ENCODE results near the gene RHOV.
A peak's percentile ranks its signal among the peaks of the same experiment; 100 is the strongest.

RHOV gene

DNA sequence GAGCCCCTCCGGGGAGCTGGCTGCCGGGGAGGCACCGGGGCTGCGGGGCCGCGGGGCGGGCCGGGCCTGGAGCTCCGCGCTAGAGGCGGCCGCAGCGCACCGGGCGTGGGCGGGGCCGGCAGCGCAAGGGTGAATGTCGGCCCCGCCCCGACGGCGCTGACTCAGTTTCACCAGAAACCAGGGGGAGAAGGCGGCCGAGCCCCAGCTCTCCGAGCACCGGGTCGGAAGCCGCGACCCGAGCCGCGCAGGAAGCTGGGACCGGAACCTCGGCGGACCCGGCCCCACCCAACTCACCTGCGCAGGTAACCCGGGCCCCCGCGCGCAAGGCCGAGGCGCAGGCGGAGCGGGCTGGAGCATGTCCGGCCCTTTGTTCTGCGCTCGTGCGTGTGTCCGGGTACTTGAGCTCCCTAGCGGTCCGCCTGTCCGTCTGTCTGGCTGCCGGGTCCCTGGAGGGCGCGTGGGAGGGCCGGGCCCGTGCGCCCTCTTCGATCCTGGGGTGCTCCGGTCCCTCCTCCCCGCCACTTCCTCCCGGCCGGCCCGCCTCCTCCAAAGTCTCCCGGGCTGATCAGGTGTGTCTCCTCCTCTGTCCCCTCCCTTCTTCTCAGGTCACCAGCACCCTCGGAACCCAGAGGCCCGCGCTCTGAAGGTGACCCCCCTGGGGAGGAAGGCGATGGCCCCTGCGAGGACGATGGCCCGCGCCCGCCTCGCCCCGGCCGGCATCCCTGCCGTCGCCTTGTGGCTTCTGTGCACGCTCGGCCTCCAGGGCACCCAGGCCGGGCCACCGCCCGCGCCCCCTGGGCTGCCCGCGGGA, 29.9 kb downstream of the RHOV start, which contains the start of gene SPINT1:
Gene SPINT1, plus strand, starts transcription at position 164 of the 811 bp plus-strand sequence. Its CDS starts 507 bp downstream, at position 671.
- peak; percentile 83 to 85 for DNase-seq

GRCh38 chr15:40843261-40843884, 30.7 kb downstream of the RHOV start:
- no peak for DNase-seq

DNA sequence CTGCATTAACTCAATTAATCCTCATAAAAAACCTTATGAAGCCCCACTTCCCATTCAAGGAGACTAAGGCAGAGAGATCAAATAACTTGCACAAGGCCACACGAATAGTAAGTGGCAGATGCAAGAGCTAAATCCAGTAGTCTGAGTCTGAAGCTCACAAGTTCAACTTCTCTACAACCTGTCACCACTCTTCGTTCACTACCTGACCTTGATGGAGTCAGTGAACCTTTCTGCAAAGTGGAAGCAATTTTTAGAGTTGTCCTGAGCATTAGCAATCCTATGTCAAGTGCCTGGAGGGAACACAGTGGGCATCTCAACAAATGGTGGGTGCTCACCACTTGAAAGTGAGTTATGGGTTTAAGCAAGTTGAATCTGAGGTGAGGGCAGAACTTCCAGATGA, 32.3 kb downstream of the RHOV start:
- DNase-seq, result no peak

DNA sequence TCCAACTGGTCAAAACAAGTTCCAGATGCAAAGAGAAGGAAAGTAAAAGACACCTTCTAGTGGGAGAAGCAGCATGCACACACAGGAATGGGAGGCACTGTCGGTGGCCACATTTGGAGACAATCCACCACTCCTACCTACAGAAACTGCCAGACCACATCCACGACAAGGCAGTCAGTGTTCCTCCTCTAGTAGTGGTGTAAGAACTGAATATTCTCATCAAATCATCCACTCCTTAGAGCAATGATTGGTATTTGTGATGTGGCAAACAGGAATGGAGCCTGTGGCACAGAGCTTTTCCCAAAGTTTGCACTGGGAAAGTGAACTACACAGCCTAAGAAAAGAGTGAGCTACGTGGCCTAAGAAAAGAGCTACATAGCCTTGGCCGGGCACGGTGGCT, 35.3 kb downstream of the RHOV start:
- DNase-seq, result no peak

- DNase-seq, result no peak
Observed at GRCh38 chr15:40836020-40836419, 38.0 kb downstream of the RHOV start.

DNA sequence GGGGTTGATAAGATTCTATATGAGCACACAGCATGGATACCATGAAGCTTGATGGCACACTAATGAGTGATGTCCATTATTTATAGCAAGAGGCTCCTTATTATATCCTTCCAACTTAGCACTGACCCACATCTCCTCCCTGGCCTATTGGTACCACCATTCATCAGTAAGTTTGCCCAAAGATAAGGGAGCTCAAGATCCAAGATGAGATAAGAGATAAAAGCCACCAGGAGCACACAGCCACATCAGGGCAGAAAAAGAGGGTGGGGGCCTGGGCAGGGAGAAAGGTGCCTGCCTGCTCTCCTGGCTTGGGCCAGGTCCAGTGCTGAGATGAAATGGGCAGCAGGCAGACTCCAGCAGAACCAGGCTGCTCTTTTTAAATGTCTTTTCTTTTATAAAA, 41.1 kb downstream of the RHOV start:
- no peak for DNase-seq

DNA sequence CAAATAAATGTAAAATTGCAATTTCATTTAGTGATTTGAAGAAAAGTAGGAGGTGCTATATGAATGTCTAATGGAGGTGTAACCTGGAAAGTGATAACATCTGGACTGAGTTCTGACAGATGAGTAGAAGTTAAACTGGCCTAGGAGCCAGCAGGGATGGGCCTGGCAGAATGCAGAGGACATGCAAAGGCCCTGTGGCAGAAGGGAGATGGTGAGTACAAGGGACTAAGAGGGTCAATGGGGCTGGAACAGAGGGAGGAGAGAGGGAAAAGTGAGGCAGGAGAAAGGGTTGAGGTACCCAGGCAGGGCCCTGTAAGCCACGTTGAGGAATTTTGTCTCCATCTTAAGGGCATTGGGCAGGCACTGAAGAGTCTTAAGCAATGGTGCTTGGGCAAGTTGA, 42.2 kb downstream of the RHOV start:
- DNase-seq, result no peak

DNA sequence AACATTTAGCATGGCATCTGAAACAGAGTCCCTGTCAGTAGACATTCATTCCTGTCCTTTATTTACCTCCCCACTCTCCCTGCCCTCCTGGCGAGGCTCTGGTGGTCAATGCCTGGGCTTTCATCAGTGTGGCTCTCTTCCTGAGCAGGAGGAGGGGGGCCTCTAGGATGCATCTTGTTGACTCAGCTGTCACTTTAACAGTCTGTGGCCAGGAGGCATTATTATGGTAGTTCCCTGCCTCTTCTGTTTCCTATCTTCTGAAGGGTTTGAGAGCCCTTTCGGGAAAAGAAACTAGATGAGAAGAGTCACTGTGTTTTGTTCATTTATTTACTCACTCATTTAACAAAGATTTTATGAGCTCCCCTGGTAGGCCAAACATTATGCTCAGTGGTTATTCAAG, 43.1 kb downstream of the RHOV start:
- DNase-seq, result no peak

GRCh38 chr15:40829115-40829514, 44.9 kb downstream of the RHOV start:
- DNase-seq, result no peak

DNA sequence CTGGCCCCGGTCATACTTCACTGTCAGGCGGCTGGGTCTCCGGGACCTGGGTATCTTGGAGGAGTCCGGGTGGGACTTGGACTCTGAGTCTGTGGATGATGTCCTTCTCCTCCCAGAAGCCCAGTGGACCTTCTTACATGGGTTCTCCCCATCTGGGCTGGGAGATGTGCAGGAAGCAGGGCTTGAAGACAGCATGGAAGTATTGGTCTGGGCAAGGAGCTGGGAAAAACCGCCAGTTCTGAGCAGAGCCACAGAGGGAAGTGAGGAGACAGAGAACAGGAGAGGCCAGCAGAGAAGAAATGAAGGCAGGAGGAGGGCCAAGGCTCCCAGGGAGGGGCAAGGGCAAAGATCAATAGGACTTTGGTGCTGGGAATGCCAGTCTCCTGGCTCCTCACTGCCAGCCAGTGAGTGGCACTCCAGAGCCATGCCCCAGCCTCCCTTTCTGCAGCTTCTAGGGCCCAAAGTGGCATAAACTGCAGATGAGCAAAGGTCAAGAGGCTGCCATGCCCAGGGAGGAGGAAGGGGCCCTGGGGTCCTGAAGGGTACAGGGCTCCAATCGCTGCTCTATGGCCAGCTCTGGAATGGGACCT, 45.5 kb downstream of the RHOV start, which contains the start of gene PPP1R14D:
Gene PPP1R14D, minus strand, starts transcription at position 262 of the 590 bp plus-strand sequence. Its CDS starts 67 bp downstream, at position 195.
- no peak for DNase-seq

DNA sequence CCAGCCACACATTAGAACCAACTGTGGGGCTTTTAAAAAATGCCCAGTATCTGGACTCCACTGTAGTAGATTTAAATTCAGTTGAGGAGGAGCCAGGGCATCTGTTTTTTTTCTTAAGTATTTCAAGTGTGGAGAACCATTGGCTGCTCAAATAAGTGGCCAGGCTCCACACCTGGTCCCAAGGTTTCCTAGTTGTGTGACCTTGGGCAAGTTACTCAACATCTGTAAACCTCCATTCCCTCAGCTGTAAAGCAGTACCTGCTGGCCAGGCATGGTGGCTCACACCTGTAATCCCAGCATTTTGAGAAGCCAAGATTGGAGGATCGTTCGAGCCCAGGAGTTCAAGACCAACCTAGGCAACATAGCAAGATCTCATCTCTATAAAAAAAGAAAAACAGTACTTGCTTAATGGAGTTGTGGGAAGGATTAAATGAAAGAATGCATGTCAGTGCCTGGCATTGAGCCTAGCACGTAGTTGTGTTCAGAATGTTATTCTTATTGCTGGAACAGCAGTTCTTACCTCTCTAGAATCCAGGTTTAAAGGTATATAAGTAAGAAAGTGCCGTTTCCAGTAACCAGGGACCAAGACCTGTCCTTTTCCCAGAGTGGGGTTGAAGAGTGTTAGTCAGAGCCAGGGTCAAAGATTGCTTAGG, 47.5 kb downstream of the RHOV start:
- DNase-seq, result no peak

GRCh38 chr15:40825661-40826422, 48.2 kb downstream of the RHOV start:
- no peak for DNase-seq

GRCh38 chr15:40823572-40824343, 50.3 kb downstream of the RHOV start:
- no peak for DNase-seq

Data from activated CD4-positive, alpha-beta T cell treated with anti-CD3 and anti-CD28 coated beads, Interleukin-2, amount 50 U/mL, for 48 hours (primary cell).